GM23338 (cell line): ENCODE data around the gene ARL6IP4. TPM values are rescaled to one million over a fixed set of nuclear protein-coding genes. Genes with fewer than 3 reads are reported as not detected.

Source experiments
- ATAC-seq: fragments of 200-7000 bp; cut with Tn5 transposase; 3 replicates; pipeline ENCODE4 v1.9.1; 2020
- DNase-seq: peaks from one replicate; pipeline ENCODE4 v3.0.0-alpha.2; 2015; ENCODE audit warnings: low spot score
- H2AFZ ChIP-seq: fragments of 200-600 bp; sonication (generic); 2 replicates; pipeline ENCODE4 v1.8.0; 2016; ENCODE audit warnings: antibody characterized with exemption, mild to moderate bottlenecking, moderate library complexity
- H3F3A ChIP-seq: fragments of 200-600 bp; sonication (generic); replicated peaks from 2 replicates; pipeline ENCODE4 v1.8.0; 2017; ENCODE audit warnings: antibody characterized with exemption, mixed run types, low read depth
- H3K27ac ChIP-seq: fragments of 200-600 bp; sonication (generic); 2 replicates; pipeline ENCODE4 v1.6.1; 2016; ENCODE audit warnings: low read depth
- H3K27me3 ChIP-seq: fragments of 200-600 bp; sonication (generic); 2 replicates; pipeline ENCODE4 v1.8.0; 2016; ENCODE audit warnings: mild to moderate bottlenecking, mixed run types, moderate library complexity; ENCODE audit not compliant: insufficient read depth
- H3K36me3 ChIP-seq: fragments of 200-600 bp; sonication (generic); 2 replicates; pipeline ENCODE4 v1.8.0; 2016; ENCODE audit warnings: mild to moderate bottlenecking; ENCODE audit not compliant: insufficient read depth
- H3K4me1 ChIP-seq: fragments of 200-600 bp; sonication (generic); 2 replicates; pipeline ENCODE4 v1.8.0; 2016; ENCODE audit warnings: mild to moderate bottlenecking, moderate library complexity; ENCODE audit not compliant: insufficient read depth
- H3K4me2 ChIP-seq: fragments of 200-600 bp; sonication (generic); 2 replicates; pipeline ENCODE4 v1.7.1; 2017; ENCODE audit warnings: mixed run types
- H3K4me3 ChIP-seq: fragments of 200-600 bp; sonication (generic); 2 replicates; pipeline ENCODE4 v1.6.1; 2016; ENCODE audit warnings: mixed run types
- H3K79me2 ChIP-seq: fragments of 200-600 bp; sonication (generic); replicated peaks from 2 replicates; pipeline ENCODE4 v1.8.0; 2017; ENCODE audit warnings: mild to moderate bottlenecking; ENCODE audit not compliant: insufficient read depth
- H3K9me2 ChIP-seq: fragments of 200-600 bp; sonication (generic); 2 replicates; pipeline ENCODE4 v1.8.0; 2017; ENCODE audit not compliant: insufficient read depth
- H4K20me1 ChIP-seq: fragments of 200-600 bp; sonication (generic); replicated peaks from 2 replicates; pipeline ENCODE4 v1.8.0; 2017; ENCODE audit warnings: mild to moderate bottlenecking; ENCODE audit not compliant: insufficient read depth
- H3K27ac Mint-ChIP-seq: 2 replicates; pipeline ENCODE4 v1.8.0; 2020; ENCODE audit warnings: inconsistent platforms, mild to moderate bottlenecking, moderate library complexity, mixed read lengths
- H3K27me3 Mint-ChIP-seq: 3 replicates; pipeline ENCODE4 v1.8.0; 2022; ENCODE audit warnings: low read depth, mild to moderate bottlenecking, moderate library complexity, mixed read lengths, inconsistent platforms; ENCODE audit not compliant: insufficient read depth, poor library complexity
- H3K36me3 Mint-ChIP-seq: 3 replicates; pipeline ENCODE4 v1.8.0; 2021; ENCODE audit warnings: low read depth, mild to moderate bottlenecking, inconsistent platforms, moderate library complexity, mixed read lengths
- H3K4me1 Mint-ChIP-seq: 3 replicates; pipeline ENCODE4 v1.8.0; 2020; ENCODE audit warnings: mild to moderate bottlenecking, inconsistent platforms, mixed read lengths
- H3K4me3 Mint-ChIP-seq: 3 replicates; pipeline ENCODE4 v1.8.0; 2021; ENCODE audit warnings: moderate library complexity, mild to moderate bottlenecking, inconsistent platforms, mixed read lengths
- H3K9me3 Mint-ChIP-seq: 3 replicates; pipeline ENCODE4 v1.8.0; 2020; ENCODE audit warnings: moderate library complexity, mild to moderate bottlenecking, inconsistent platforms, mixed read lengths
- CREB1 ChIP-seq: fragments of 250-450 bp; sonication (Bioruptor Pico); IDR thresholded peaks from 2 replicates; pipeline ENCODE4 v1.5.0; 2020; ENCODE audit warnings: low read depth, mild to moderate bottlenecking, moderate library complexity
- CTCF ChIP-seq, 2 experiments: fragments of 200-600 bp in 1 of 2; sonication (generic) in 1 of 2; conservative IDR thresholded peaks; 2 replicates each; pipeline versions ENCODE4 v1.5.1 to v1.6.1; 2016 to 2017; ENCODE audit warnings: antibody characterized with exemption in 2 of 2, low read depth in 2 of 2, mild to moderate bottlenecking in 2 of 2, moderate library complexity in 1 of 2
- ETS1 ChIP-seq: IDR thresholded peaks from 2 replicates; pipeline ENCODE4 v1.6.1; 2016; ENCODE audit warnings: antibody characterized with exemption
- EZH2 ChIP-seq: fragments of 200-600 bp; sonication (generic); IDR thresholded peaks from one replicate; pipeline ENCODE4 v1.8.0; 2017; ENCODE audit warnings: antibody characterized with exemption, mild to moderate bottlenecking, low read depth; ENCODE audit not compliant: unreplicated experiment
- EZH2phosphoT487 ChIP-seq: fragments of 200-600 bp; sonication (generic); IDR thresholded peaks from one replicate; pipeline ENCODE4 v1.8.1; 2018; ENCODE audit warnings: antibody characterized with exemption; ENCODE audit not compliant: unreplicated experiment
- JUNB ChIP-seq: IDR thresholded peaks from one replicate; pipeline ENCODE4 v1.6.1; 2016; ENCODE audit warnings: antibody characterized with exemption; ENCODE audit not compliant: unreplicated experiment
- NANOG ChIP-seq: IDR thresholded peaks from 2 replicates; pipeline ENCODE4 v1.6.1; 2016; ENCODE audit warnings: antibody characterized with exemption, borderline replicate concordance
- POLR2AphosphoS5 ChIP-seq: IDR thresholded peaks from 2 replicates; pipeline ENCODE4 v1.6.1; 2016; ENCODE audit warnings: antibody characterized with exemption, low read depth
- STAT1 ChIP-seq: IDR thresholded peaks from one replicate; pipeline ENCODE4 v1.6.1; 2016; ENCODE audit warnings: antibody characterized with exemption; ENCODE audit not compliant: unreplicated experiment
- ZNF114 ChIP-seq: fragments of 250-450 bp; sonication (Bioruptor Pico); IDR thresholded peaks from 2 replicates; pipeline ENCODE4 v1.5.0; 2020; ENCODE audit warnings: mild to moderate bottlenecking, moderate library complexity
- ZNF331 ChIP-seq: fragments of 250-450 bp; sonication (Bioruptor Pico); IDR thresholded peaks from 2 replicates; pipeline ENCODE4 v1.5.0; 2020; ENCODE audit warnings: low read depth, mild to moderate bottlenecking, moderate library complexity
- polyA plus RNA-seq: library from polyadenylated mRNA; unstranded; fragments of >200 nt; fragmentation: Nextera tagmentation; extraction: Ambion mirVana; gene quantifications from 2 replicates; pipeline ENCODE4 v1.2.1, GENCODE V29; 2016
- total RNA-seq: library from RNA; depleted of rRNA; stranded (reverse); fragments of >200 nt; shearing (Covaris generic); gene quantifications from 2 replicates; pipeline ENCODE4 v1.2.3, GENCODE V29; 2014
- TF ChIP-seq, protein P1 (sequence below): fragments of 250-450 bp; sonication (Bioruptor Pico); IDR thresholded peaks from 2 replicates; pipeline ENCODE4 v1.5.0; 2020; ENCODE audit warnings: mild to moderate bottlenecking, moderate library complexity
- TF ChIP-seq, protein P2 (sequence below): IDR thresholded peaks from one replicate; pipeline ENCODE4 v1.6.1; 2018; ENCODE audit warnings: antibody characterized with exemption; ENCODE audit not compliant: unreplicated experiment

The ARL6IP4 gene
- total and polyA plus RNA-seq, 2 experiments from 2014 or later: 85.5 to 169 TPM

DNA sequence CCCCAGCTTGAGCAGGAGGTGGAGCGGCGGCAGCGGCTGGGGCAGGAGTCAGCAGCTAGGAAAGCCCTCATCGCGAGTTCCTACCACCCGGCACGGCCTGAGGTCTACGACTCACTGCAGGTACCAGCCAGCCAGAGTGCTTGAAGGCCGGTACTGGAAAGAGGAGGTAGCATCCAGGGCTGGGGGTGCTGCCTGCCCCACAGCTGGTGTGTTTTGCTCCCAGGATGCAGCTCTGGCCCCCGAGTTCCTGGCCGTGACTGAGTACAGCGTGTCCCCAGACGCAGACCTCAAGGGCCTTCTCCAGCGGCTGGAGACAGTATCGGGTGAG lies 3.9 kb upstream of the ARL6IP4 start:
- H3K27me3 ChIP-seq: no peaks in the 10 kb centered on the region
- no peak for ATAC-seq
- no peaks in the 10 kb centered on the region; the same call in 1 of the 2 replicates for H4K20me1 ChIP-seq
- TF ChIP-seq ETS1 (no peak), ZNF114 (CRISPR knock-in tag) (no peak), POLR2AphosphoS5 (no peak), EZH2phosphoT487 (no peak), CTCF (conservative IDR thresholded peaks at IDR 0.05; ENCODE audit: low read depth in 2 of 2) (no peak), ZNF331 (CRISPR knock-in tag) (no peak), NANOG (no peak), CREB1 (no peak), STAT1 (no peak), EZH2 (no peak), JUNB (no peak)
- TF ChIP-seq, protein P1, sequence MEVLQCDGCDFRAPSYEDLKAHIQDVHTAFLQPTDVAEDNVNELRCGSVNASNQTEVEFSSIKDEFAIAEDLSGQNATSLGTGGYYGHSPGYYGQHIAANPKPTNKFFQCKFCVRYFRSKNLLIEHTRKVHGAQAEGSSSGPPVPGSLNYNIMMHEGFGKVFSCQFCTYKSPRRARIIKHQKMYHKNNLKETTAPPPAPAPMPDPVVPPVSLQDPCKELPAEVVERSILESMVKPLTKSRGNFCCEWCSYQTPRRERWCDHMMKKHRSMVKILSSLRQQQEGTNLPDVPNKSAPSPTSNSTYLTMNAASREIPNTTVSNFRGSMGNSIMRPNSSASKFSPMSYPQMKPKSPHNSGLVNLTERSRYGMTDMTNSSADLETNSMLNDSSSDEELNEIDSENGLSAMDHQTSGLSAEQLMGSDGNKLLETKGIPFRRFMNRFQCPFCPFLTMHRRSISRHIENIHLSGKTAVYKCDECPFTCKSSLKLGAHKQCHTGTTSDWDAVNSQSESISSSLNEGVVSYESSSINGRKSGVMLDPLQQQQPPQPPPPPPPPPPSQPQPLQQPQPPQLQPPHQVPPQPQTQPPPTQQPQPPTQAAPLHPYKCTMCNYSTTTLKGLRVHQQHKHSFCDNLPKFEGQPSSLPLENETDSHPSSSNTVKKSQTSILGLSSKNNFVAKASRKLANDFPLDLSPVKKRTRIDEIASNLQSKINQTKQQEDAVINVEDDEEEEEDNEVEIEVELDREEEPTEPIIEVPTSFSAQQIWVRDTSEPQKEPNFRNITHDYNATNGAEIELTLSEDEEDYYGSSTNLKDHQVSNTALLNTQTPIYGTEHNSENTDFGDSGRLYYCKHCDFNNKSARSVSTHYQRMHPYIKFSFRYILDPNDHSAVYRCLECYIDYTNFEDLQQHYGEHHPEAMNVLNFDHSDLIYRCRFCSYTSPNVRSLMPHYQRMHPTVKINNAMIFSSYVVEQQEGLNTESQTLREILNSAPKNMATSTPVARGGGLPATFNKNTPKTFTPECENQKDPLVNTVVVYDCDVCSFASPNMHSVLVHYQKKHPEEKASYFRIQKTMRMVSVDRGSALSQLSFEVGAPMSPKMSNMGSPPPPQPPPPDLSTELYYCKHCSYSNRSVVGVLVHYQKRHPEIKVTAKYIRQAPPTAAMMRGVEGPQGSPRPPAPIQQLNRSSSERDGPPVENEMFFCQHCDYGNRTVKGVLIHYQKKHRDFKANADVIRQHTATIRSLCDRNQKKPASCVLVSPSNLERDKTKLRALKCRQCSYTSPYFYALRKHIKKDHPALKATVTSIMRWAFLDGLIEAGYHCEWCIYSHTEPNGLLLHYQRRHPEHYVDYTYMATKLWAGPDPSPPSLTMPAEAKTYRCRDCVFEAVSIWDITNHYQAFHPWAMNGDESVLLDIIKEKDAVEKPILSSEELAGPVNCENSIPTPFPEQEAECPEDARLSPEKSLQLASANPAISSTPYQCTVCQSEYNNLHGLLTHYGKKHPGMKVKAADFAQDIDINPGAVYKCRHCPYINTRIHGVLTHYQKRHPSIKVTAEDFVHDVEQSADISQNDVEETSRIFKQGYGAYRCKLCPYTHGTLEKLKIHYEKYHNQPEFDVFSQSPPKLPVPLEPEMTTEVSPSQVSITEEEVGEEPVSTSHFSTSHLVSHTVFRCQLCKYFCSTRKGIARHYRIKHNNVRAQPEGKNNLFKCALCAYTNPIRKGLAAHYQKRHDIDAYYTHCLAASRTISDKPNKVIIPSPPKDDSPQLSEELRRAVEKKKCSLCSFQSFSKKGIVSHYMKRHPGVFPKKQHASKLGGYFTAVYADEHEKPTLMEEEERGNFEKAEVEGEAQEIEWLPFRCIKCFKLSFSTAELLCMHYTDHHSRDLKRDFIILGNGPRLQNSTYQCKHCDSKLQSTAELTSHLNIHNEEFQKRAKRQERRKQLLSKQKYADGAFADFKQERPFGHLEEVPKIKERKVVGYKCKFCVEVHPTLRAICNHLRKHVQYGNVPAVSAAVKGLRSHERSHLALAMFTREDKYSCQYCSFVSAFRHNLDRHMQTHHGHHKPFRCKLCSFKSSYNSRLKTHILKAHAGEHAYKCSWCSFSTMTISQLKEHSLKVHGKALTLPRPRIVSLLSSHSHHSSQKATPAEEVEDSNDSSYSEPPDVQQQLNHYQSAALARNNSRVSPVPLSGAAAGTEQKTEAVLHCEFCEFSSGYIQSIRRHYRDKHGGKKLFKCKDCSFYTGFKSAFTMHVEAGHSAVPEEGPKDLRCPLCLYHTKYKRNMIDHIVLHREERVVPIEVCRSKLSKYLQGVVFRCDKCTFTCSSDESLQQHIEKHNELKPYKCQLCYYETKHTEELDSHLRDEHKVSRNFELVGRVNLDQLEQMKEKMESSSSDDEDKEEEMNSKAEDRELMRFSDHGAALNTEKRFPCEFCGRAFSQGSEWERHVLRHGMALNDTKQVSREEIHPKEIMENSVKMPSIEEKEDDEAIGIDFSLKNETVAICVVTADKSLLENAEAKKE (CRISPR knock-in tag): no peak
- TF ChIP-seq, protein P2, sequence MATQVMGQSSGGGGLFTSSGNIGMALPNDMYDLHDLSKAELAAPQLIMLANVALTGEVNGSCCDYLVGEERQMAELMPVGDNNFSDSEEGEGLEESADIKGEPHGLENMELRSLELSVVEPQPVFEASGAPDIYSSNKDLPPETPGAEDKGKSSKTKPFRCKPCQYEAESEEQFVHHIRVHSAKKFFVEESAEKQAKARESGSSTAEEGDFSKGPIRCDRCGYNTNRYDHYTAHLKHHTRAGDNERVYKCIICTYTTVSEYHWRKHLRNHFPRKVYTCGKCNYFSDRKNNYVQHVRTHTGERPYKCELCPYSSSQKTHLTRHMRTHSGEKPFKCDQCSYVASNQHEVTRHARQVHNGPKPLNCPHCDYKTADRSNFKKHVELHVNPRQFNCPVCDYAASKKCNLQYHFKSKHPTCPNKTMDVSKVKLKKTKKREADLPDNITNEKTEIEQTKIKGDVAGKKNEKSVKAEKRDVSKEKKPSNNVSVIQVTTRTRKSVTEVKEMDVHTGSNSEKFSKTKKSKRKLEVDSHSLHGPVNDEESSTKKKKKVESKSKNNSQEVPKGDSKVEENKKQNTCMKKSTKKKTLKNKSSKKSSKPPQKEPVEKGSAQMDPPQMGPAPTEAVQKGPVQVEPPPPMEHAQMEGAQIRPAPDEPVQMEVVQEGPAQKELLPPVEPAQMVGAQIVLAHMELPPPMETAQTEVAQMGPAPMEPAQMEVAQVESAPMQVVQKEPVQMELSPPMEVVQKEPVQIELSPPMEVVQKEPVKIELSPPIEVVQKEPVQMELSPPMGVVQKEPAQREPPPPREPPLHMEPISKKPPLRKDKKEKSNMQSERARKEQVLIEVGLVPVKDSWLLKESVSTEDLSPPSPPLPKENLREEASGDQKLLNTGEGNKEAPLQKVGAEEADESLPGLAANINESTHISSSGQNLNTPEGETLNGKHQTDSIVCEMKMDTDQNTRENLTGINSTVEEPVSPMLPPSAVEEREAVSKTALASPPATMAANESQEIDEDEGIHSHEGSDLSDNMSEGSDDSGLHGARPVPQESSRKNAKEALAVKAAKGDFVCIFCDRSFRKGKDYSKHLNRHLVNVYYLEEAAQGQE: no peak
- H2AFZ ChIP-seq: no peak overlapping the region
- H3K79me2 ChIP-seq: peaks cover 20% of the 10 kb centered on the region; the same call in 1 of the 2 replicates
- Mint-ChIP-seq H3K27ac (no peak overlapping the region), H3K36me3 (no peaks in the 10 kb centered on the region; the same call in 2 of the 3 replicates), H3K4me3 (peak overlapping the region; percentile 97), H3K27me3 (peaks cover 31% of the 10 kb centered on the region), H3K9me3 (no peaks in the 10 kb centered on the region), H3K4me1 (peaks cover 4% of the 10 kb centered on the region; the same call in 2 of the 3 replicates)
- no peaks in the 10 kb centered on the region for H3F3A ChIP-seq
- H3K4me1 ChIP-seq: peaks cover 16% of the 10 kb centered on the region; the same call in 1 of the 2 replicates
- H3K36me3 ChIP-seq: no peaks in the 10 kb centered on the region
- H3K4me2 ChIP-seq: no peak overlapping the region
- 0 out of 2 replicates have a peak overlapping the region, but pooled peaks have one; percentile 93 for H3K4me3 ChIP-seq
- H3K27ac ChIP-seq: no peak overlapping the region
- no peaks in the 10 kb centered on the region for H3K9me2 ChIP-seq
- DNase-seq: no peak
